Mononuclear cell (primary cell): ENCODE measurements around the gene RPL13. TPM values are rescaled to one million over a fixed set of nuclear protein-coding genes. Genes with fewer than 3 reads are reported as not detected.

Experiments
- H3K27me3 ChIP-seq: 2 replicates; pipeline ENCODE4 v1.6.0; 2011; ENCODE audit warnings: low read length, control low read depth; ENCODE audit not compliant: insufficient read depth
- H3K4me1 ChIP-seq: 2 replicates; pipeline ENCODE4 v1.5.1; 2011; ENCODE audit warnings: mild to moderate bottlenecking, low read length, control low read depth; ENCODE audit not compliant: insufficient read depth
- H3K4me3 ChIP-seq: 2 replicates; pipeline ENCODE4 v1.5.1; 2011; ENCODE audit warnings: mild to moderate bottlenecking, low read length, moderate library complexity
- H3K9me3 ChIP-seq: 2 replicates; pipeline ENCODE4 v1.5.1; 2011; ENCODE audit warnings: low read depth, mild to moderate bottlenecking, control low read depth, low read length
- total RNA-seq: library from RNA; depleted of rRNA; stranded (reverse); fragments of >200 nt; gene quantifications from one replicate; pipeline ENCODE4 v1.2.3, GENCODE V29; 2012

Gene RPL13
- total RNA-seq, 1 donor, result 5,060 TPM

DNA sequence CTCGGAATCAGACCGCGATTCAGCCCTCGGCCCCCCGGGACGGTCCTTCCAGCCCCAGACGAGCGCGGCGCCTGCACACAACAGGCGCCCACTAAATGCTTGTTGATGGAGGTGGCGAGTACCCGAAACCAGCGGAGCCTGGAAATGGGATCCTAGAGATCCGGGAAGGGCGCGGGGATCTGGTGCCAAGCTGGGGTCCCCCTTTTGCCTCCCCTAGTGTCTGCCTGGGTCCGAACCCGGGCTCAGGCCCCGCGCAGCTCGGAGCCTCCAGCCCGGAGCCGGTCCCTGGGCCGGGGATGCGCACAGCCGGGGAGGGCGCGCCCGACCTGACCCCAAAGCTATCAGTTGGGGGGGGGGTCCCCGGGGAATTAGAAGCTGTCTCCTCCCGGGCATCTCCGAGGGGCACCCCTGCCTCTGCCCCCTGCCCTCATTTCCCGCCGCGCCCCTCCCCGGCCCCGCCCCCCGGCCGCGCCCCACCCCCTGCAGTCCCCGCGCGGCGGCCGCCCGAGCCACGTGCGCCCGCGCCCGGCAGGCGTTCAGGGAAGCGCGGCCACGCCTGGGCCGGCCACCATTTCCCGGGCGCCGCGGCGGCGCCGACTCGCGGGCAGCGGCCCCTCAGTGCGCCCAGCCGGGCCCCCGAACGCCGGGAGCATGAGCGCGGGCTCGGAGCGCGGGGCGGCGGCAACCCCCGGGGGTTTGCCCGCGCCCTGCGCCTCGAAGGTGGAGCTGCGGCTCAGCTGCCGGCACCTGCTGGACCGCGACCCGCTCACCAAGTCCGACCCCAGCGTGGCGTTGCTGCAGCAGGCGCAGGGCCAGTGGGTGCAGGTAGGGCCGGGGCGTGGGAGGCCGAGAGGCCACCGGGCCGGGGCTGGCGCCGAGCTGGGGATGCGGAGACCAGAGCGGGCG lies 15.0 kb downstream of the RPL13 start, which contains the start of gene CPNE7:
CPNE7 (plus strand) TSS at position 512 of the 906 bp plus-strand sequence; CDS start at position 652, 140 bp downstream.
- Histone ChIP-seq H3K4me1 (peaks cover 18% of the 10 kb centered on the region), H3K27me3 (peaks cover 8% of the 10 kb centered on the region), H3K9me3 (no peaks in the 10 kb centered on the region), H3K4me3 (no peak within 1 kb of the TSS)

DNA sequence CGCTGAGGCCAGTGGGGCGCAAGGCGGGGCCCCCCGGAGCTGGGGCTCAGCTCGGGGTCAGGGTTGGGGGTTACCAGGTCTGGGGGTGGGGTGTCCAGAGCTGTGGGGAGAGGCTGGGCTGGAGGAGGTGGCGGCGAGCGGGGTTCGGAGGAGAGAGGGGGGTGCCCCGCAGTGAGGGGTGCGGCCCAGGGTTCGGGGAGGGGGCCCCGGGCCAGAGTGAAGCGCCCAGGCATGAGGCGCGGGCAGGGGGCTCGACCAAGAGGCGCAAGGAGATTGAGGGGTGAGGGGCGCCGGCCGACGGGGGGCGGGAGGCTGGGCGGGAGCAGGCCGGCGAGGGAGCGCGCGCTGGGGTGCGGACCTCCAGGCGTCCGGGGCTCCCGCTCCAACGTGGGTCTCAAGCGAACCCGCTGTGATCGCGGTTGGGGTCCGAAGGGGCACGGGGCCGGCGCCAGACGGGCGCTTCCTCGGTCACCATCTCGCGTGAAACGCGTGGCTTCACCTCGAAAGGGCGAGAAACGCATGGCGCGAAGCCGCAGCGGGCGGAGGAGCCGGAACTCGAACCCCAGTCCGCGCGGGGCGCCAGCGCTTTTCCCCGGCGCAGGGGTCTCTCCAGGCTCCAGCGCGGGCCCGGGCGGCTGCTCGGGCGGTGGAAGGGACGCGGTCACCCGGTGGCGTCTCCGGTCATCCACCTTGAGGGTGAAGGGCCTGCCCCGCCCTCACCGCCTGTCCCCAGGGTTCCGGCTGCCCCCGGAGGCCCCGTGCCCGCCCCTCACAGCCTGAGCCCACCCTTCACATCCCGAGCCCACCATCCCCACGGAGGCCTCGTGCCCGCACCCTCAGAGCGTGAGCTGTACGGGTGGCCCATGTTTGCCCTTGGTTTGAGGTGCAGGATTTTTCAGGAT lies 15.9 kb downstream of the RPL13 start:
- H3K27me3 ChIP-seq, result peaks cover 8% of the 10 kb centered on the region
- H3K4me1 ChIP-seq, result peaks cover 18% of the 10 kb centered on the region
- H3K4me3 ChIP-seq, result no peak overlapping the region
- no peaks in the 10 kb centered on the region for H3K9me3 ChIP-seq

DNA sequence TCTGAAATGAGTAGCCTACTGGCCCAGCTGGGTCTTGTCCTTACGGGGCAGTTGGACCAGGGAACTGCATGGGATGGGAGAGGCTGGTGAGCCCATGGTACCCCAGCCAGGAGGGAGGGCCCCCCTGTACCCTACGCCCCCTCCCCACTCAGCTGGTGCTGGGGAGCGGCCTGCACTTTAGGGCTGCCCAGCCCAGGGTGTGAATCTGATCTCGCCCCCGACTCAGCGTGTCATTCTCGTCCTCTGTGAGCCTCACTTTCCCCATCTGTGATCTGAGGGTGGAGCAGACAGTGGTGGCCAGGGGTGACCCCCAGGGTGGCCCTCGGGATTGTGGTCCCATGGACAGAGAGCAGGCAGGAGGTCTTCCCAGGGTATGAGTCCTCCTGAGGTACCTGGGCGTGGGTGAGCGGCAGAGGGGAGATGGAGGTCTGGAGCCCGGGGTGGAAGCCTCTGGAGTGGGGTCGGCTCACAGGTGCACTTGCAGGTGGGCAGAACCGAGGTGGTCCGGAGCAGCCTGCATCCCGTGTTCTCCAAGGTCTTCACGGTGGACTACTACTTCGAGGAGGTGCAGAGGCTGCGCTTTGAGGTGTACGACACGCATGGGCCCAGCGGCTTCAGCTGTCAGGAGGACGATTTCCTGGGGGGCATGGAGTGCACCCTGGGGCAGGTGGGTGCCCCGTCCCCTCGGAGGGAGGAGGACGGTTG lies 16.7 kb downstream of the RPL13 start:
- Histone ChIP-seq H3K4me3 (no peak overlapping the region), H3K4me1 (peaks cover 14% of the 10 kb centered on the region), H3K9me3 (no peaks in the 10 kb centered on the region), H3K27me3 (peaks cover 8% of the 10 kb centered on the region)

DNA sequence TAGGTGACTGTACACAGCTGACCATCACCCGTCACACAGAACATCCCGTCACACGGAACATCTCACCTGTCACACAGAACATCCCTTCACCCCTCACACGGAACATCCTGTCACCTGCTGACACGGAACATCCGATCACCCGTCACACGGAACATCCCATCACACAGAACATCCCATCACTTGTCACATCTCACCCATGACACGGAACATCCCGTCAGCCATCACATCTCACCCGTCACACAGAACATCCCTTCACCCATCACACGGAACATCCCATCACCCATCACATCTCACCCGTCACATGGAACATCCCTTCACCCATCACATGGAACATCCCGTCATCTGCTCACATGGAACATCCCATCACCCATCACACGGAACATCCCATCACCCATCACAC lies 18.9 kb downstream of the RPL13 start:
- H3K4me1 ChIP-seq, result peaks cover 9% of the 10 kb centered on the region
- peaks cover 2% of the 10 kb centered on the region for H3K27me3 ChIP-seq
- no peaks in the 10 kb centered on the region for H3K9me3 ChIP-seq
- H3K4me3 ChIP-seq, result no peak overlapping the region

DNA sequence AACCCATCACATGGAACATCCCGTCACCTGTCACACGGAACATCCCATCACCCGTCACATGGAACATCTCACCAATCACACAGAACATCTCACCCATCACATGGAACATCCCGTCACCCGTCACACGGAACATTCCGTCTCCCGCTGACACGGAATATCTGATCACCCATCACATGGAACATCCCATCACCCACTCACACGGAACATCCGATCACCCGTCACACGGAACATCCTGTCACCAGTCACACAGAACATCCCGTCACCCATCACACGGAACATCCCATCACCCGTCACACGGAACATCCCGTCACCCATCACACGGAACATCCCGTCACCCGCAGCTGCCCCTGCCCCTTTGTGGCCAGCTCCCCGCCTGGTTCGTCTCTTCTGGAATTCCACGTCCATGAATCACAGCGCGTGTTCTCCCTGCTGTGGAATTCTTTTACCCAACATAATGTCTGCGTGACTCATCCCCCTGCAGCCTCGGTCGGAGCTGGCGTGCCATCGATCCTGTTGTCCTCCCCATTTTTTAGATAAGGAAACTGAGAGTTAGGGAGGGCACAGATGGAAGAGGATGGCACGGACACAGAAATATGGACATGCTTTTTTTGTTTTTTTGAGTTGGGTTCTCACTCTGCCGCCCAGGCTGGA lies 20.7 kb downstream of the RPL13 start:
- Histone ChIP-seq H3K9me3 (no peaks in the 10 kb centered on the region), H3K4me1 (no peaks in the 10 kb centered on the region), H3K4me3 (no peak overlapping the region), H3K27me3 (no peaks in the 10 kb centered on the region)

DNA sequence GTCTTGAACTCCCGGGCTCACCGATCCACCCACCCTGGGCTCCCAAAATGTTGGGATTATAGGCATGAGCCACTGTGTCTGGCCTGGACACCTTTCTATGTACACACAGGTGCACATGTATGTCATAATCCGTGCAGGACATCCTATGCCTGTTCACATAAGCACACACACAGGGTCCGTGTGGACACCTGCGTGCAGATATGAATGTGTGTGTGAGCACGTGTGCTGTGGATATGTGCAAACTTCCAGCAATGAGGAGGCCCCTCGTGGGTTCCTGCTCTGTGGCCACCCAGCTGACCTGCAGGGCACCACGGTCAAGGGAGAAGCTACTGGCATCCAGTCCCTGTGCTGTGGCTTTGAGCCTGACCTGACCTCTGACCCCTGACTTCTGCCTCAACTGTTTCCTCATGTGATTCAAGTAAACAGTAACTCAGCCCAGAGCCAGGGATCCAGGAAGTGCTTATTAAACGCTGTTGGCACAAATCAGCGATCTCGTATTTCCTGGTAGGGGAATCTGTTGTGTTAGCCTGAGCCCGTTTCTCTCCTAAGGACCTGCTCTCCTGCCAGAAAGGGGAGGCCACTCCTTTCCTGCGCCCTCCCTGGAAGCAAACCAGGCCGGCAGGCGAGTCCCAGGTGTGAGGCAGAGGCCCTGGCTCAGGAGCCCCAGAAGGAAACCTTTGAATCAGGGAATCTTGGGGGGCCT lies 21.5 kb downstream of the RPL13 start:
- H3K4me3 ChIP-seq, result no peak overlapping the region

DNA sequence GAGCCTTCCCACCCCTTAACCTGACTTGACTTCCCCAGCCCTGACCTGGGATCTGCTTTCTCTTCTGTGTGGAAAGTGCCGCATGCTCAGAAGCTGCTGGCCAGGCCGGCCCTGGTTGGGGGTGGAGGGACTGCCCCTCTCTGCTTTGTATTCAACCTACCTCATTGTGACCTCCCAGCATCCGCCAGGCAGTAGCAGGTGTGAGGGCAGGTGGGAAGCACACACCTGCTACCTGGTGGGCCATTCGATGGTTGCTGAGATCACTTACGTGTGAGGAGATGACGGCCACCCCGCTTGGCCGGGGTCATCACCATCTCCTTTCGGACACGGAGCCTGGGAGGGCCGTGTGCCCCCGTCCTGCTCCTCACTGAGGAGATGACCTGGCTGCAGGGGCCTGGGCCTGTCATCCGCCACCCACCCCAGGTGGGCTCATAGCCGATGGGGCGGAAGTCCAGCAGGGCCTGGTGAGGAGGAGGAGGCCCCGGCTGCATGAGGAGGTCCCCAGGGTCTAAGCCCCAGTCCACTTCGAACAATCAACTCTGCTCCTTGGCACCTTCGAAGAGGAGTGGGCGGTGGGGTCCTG lies 22.2 kb downstream of the RPL13 start:
- no peaks in the 10 kb centered on the region for H3K27me3 ChIP-seq
- no peaks in the 10 kb centered on the region for H3K4me1 ChIP-seq
- no peaks in the 10 kb centered on the region for H3K9me3 ChIP-seq
- no peak overlapping the region for H3K4me3 ChIP-seq

More for the DNA sequence above, 21.5 kb downstream of the RPL13 start:
- Histone ChIP-seq H3K9me3 (no peaks in the 10 kb centered on the region), H3K4me1 (no peaks in the 10 kb centered on the region), H3K27me3 (no peaks in the 10 kb centered on the region)

DNA sequence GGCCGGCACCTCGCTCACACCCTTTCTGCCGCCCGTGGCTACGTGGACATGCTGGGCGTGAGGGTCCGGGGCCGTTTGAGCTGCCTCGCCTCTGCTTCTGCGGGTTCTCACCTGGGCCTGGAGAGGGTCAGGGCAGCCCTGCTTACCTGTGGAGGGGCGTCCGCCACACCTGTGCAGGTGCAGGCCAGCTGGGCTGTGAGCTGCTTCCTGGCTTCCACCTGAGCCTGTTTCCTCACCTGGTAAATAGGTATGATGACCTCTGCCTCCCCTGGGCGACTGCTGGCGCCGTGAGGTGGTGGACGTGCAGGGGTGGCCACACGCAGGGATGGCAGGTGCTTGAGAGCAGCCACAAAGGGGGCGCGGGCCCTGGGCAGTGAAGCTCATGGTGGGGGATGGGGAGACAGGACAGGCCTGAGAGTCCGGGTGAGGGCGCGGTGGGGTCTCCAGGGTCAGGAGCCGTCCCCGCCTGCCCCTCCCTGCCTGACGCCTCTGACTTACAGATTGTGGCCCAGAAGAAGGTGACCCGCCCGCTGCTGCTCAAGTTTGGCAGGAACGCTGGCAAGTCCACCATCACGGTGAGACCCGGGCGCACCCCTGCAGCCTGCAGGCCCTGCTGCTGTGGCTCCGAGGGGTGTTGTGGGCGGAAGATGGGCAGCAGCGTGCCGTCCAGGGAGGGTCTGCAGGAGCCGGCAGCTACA lies 22.9 kb downstream of the RPL13 start:
- no peaks in the 10 kb centered on the region for H3K4me1 ChIP-seq
- no peaks in the 10 kb centered on the region for H3K9me3 ChIP-seq
- H3K4me3 ChIP-seq, result no peak overlapping the region
- H3K27me3 ChIP-seq, result no peaks in the 10 kb centered on the region

DNA sequence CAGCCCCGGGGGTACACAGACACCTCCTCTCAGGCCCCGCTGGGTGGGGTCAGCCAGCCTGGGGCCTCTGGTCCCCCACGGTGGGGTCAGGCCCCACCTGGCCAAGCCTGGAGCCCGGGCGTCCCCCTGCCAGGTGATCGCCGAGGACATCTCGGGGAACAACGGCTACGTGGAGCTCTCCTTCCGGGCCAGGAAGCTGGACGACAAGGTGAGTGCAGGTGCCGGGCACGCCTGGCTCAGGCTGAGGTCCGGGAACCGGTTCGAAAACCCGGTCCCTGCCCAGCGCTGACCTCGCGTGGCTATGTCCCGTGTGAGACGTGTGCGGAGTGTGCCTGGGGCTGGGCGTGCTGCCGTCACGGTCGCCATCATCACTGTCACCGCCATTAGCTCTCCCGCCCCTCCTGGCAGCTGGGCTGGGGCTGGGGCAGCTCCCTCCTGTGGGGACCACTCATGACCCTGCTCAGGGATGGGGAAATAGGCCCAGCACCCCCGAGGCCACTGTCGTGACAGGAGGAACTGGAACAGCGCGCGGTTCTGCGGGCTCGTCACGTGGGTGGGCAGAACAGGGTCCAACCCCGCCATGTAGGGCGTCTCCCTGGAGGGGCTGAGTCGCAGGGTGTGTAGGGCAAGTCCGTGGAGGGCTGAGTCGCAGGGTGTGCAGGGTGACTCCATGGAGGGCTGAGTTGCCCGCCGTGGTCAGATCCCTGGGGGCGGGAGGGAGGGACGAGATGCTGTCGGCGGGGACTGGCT lies 23.6 kb downstream of the RPL13 start:
- Histone ChIP-seq H3K27me3 (no peaks in the 10 kb centered on the region), H3K4me1 (no peaks in the 10 kb centered on the region), H3K4me3 (no peak overlapping the region), H3K9me3 (no peaks in the 10 kb centered on the region)

DNA sequence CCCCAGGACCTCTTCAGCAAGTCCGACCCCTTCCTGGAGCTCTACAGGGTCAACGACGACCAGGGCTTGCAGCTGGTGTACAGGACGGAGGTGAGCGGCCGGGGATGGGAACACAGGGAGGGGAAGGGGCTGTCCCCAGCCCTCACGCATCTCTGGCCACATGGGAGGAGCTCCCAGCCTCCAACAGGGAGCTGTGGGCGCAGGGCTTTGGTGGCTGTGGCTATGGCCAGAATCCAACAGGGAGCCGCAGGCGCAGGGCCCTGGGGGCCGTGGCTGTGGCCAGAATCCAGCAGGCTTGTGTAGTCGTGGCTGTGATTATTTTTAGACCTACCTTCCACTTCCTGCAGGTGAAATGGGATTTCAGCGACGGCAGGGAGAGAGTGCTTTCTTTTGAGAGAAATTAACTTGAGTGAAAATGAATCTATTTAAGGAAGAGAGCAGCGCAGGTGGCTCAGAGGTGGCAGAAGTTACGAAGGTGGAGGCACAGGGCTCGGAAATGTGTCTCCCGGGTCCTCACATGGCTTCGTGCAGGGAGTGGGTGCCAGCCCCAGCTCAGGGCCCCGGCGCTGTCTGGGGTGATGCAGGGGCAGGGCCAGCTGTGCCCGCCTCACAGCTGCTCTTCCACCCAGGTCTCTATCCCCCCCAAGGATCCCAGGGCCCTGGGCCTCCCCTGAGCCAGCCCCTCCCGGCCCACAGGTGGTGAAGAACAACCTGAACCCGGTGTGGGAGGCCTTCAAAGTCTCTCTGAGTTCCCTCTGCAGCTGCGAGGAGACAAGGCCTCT lies 24.5 kb downstream of the RPL13 start:
- no peaks in the 10 kb centered on the region for H3K4me1 ChIP-seq
- no peaks in the 10 kb centered on the region for H3K9me3 ChIP-seq
- H3K27me3 ChIP-seq, result no peaks in the 10 kb centered on the region
- H3K4me3 ChIP-seq, result no peak overlapping the region

DNA sequence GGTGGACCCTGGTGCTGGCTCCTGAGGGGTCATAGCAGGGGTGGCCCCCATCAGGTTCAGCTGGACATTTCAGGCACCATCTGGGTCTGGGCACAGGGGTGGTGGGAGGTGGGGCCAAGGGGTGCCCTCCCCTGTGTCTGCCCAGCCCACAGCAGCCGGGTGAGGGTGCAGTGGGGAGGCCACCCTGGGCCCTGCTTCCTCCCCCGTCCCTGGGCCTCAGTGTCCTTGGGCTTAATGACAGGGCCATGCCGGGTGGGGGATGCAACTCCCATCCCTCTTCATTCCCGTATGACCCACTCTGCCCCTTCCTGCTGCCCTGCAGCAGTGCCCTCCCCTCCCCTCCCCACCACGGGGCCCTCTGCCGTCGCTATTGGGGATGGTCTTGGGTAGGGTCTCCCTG lies 25.7 kb downstream of the RPL13 start:
- no peaks in the 10 kb centered on the region for H3K27me3 ChIP-seq
- no peak overlapping the region for H3K4me3 ChIP-seq
- H3K9me3 ChIP-seq, result no peaks in the 10 kb centered on the region
- H3K4me1 ChIP-seq, result no peaks in the 10 kb centered on the region

DNA sequence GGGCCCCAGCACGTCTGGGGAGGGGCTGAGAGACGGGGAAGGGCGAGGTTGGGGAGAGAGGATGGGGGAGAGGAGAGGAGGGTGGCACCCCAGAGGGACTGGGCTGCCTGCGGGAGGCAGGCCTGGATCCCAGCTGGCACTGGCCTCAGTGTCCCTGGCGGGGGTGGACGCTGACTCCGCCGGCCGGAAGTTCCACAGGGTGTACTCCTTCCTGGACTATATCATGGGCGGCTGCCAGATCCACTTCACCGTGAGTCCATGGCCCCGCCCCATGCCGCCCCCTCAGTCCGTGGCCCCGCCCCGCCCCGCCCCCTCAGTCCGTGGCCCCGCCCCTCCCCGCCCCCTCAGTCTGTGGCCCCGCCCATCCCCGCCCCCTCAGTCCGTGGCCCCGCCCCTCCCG lies 26.4 kb downstream of the RPL13 start:
- Histone ChIP-seq H3K4me1 (no peaks in the 10 kb centered on the region), H3K4me3 (no peak overlapping the region), H3K9me3 (no peaks in the 10 kb centered on the region), H3K27me3 (no peaks in the 10 kb centered on the region)
